Measurements from ENCODE around the gene MBD4.

DNA sequence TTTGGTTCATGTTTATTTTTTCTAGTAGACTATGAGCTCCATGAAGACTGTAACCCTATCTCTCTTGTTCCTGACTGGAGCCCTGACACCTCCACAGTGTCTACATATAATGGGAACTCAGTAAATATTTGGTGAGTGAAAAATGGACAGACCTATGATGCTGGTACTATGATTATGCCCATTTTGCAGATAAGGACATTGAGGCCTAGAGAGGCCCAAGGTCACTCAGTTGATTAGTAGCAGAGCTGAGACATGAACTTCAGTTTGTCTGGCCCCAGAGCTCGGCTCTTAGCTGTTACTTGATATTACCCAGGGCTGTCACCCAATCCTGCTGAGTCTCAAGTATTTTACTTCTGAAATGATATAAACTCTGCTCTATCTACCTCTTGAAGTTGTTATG lies 16.9 kb downstream of the MBD4 start:
- TF ChIP-seq RELA (CRISPR knock-in tag; IDR thresholded peaks at IDR 0.05; ENCODE audit: borderline replicate concordance) (no peak), NFYB (CRISPR knock-in tag; conservative IDR thresholded peaks at IDR 0.05; ENCODE audit: low read depth) (no peak), SOX15 (CRISPR knock-in tag; IDR thresholded peaks at IDR 0.05) (no peak)
- TF ChIP-seq, protein P1, sequence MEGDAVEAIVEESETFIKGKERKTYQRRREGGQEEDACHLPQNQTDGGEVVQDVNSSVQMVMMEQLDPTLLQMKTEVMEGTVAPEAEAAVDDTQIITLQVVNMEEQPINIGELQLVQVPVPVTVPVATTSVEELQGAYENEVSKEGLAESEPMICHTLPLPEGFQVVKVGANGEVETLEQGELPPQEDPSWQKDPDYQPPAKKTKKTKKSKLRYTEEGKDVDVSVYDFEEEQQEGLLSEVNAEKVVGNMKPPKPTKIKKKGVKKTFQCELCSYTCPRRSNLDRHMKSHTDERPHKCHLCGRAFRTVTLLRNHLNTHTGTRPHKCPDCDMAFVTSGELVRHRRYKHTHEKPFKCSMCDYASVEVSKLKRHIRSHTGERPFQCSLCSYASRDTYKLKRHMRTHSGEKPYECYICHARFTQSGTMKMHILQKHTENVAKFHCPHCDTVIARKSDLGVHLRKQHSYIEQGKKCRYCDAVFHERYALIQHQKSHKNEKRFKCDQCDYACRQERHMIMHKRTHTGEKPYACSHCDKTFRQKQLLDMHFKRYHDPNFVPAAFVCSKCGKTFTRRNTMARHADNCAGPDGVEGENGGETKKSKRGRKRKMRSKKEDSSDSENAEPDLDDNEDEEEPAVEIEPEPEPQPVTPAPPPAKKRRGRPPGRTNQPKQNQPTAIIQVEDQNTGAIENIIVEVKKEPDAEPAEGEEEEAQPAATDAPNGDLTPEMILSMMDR (IDR thresholded peaks at IDR 0.05), result no peak
